Cardiac fibroblast (primary cell): ENCODE measurements around the gene RARA.

Source experiments
- DNase-seq, 2 donors: peaks; one replicate each; pipeline versions ENCODE4 v3.0.0 to v3.0.0-alpha.2; 2010; ENCODE audit warnings: low read depth in 2 of 2
- H3K4me3 ChIP-seq, 2 donors: replicated peaks in 1 of 2; 1 replicate in 1 of 2; 2 replicates in 1 of 2; pipeline ENCODE4 v1.5.1; 2011; ENCODE audit warnings: low read depth in 2 of 2, low read length in 2 of 2, mild to moderate bottlenecking in 2 of 2, moderate library complexity in 1 of 2
- TF ChIP-seq, protein P1 (sequence below): IDR thresholded peaks from one replicate; pipeline ENCODE4 v1.5.1; 2011; ENCODE audit warnings: low read depth, mild to moderate bottlenecking, low read length, inconsistent platforms

RARA gene

DNA sequence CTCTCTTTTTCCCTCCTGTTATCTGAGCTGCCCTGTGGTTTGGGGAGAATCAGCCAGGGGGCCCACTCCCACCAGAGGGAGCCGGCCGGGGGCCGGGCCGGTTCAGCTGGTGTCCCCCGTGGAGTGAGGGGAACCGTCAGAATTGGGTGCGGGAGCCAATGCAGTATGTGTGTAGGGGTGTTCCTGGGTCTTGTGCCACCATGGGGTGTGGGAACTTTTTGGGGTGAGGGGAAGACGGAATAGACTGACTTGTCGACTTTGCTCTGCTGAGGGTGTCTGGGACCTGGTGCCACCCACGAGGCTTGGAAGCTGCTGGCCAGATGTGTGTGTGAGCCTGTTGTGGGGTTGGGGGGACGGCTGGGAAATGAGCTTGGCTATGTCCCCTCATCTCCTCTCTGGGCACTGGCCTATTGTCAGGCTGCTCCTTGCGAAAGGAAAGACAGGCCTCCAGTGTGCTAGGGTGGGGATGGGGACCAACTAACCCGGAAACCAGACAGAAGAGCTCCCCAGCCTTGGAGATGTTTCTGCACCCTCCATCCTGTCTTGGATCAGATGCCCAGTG lies 9.9 kb downstream of the RARA start:
- TF ChIP-seq, protein P1, sequence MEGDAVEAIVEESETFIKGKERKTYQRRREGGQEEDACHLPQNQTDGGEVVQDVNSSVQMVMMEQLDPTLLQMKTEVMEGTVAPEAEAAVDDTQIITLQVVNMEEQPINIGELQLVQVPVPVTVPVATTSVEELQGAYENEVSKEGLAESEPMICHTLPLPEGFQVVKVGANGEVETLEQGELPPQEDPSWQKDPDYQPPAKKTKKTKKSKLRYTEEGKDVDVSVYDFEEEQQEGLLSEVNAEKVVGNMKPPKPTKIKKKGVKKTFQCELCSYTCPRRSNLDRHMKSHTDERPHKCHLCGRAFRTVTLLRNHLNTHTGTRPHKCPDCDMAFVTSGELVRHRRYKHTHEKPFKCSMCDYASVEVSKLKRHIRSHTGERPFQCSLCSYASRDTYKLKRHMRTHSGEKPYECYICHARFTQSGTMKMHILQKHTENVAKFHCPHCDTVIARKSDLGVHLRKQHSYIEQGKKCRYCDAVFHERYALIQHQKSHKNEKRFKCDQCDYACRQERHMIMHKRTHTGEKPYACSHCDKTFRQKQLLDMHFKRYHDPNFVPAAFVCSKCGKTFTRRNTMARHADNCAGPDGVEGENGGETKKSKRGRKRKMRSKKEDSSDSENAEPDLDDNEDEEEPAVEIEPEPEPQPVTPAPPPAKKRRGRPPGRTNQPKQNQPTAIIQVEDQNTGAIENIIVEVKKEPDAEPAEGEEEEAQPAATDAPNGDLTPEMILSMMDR = peak; percentile 16
- no peak for DNase-seq
- H3K4me3 ChIP-seq = peak overlapping the region; percentile 94 to 97

DNA sequence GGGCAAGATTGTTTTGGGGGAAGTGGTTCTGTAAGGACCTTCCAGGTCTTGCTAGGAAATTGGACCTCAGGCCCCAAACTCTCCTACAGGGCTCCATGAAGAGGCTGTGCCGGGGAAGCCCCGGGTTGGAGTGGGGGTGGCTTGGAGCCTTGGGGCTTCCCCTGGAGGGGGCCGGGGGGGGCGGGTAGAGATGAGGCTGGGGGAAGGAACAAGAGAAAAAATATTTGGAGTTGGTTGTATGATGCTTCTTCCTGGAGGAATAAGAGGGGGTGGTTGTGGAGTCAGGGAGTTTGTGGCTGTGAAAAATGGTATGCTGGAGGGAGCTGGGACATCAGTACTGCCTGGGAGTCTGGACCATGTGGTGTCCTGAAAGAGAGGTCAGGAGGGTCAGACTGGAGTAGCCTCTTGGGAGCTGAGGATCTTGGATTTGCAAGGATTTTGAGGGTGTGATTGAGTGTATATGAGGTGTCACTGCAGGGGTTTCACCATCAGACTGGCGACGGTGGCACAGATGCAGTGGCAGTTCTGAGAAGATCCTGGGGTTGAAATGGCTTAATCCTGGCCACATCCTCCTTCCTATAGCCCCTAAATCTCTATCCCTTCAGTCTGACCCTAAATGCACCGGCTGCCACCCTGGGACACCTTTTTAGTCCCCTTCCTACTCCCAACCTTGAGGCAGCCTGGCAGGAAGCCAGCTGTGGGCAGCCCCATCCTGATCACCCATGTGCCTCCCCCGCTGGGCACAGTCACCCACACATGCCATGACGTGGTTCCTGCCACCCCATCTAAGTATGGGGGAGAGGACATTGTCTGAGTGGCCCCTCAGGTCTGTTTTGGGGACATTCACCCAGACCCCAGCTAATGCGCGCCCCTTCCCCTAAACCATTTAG lies 10.9 kb downstream of the RARA start:
- TF ChIP-seq, protein P1 = no peak
- H3K4me3 ChIP-seq = peak overlapping the region; percentile 94 to 97
- DNase-seq = no peak

DNA sequence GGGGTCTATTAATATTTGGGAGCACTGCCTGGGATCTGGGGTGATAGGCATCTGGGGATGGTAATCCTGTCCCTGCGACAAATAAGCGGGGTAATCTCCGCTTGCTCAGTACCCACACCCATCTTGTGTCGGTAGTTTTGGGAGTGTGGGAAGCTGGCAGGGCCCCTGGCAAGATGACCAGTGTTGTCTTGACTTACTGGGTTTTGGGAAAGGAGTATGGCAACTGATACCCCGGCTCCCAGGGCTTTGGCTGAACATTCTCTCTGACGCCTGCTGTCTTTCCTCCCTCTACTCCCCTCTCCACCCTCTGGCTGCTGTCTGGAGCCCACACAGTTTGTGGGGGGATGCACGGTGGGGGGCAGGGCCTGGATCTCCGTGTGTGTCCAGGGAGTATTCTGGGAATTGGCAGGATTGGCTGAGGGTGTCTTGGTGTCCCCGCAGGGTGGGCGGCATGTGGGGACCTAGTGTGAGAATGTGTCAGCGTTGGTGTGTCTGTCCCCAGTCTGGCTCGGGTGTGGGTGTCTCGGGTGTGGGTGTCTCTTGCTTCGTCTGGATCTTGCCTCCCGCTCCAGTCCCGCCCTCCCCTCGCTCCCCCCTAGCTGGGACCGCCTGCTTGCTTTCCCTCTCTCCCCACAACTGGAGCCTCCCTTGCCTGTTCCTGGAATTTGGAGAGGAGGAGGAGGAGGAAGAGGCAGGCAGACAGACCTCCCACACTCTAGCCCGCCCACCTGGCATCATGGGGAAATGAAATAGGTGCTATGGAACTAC lies 12.0 kb downstream of the RARA start:
- TF ChIP-seq, protein P1 = no peak
- DNase-seq = peak in 1 of 2 donors; percentile 73
- peak overlapping the region; percentile 94 to 97 for H3K4me3 ChIP-seq

DNA sequence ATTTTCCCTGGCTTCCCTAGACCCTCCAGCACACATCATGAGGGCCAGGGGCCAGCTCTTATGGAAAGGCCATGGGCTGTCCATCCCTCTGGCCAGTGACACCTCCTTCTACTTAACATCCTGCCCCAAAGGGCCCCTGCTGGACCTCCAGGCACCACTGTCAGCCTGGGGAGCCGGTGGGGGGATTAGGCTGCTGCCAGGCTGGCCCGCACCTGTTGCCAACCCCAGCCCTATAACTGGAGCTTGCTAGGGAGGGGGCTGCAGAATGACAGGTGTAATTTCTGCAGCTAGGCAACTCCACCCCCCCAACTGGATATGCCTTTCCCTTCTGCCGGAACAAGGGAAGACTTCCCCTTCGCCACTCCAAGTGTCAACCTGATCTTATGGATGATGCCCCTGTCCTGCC lies 12.5 kb downstream of the RARA start:
- TF ChIP-seq, protein P1 = no peak
- peak overlapping the region; percentile 14 to 94 for H3K4me3 ChIP-seq
- no peak for DNase-seq

DNA sequence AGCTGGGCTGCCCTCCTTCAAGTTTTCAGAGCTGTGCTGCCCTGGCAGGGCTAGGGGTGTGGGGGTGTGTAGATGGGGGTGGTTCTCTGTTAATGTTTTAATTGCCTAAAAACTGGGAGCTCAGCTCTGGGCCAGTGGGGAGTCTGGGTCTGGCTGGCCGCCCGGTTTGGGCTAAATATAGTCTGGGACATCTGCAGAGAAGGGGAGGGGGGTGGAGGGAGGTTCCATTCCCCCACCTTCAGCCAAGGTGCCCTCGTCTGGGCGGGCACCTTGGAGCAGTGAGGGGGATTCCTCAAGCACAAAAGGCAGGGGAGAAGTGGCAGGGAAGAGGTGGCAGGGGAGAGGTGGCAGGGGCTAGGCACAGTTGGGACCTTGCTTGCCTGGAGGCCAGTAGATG lies 13.0 kb downstream of the RARA start:
- TF ChIP-seq, protein P1 = no peak
- peak overlapping the region; percentile 29 to 43 for H3K4me3 ChIP-seq
- no peak for DNase-seq

DNA sequence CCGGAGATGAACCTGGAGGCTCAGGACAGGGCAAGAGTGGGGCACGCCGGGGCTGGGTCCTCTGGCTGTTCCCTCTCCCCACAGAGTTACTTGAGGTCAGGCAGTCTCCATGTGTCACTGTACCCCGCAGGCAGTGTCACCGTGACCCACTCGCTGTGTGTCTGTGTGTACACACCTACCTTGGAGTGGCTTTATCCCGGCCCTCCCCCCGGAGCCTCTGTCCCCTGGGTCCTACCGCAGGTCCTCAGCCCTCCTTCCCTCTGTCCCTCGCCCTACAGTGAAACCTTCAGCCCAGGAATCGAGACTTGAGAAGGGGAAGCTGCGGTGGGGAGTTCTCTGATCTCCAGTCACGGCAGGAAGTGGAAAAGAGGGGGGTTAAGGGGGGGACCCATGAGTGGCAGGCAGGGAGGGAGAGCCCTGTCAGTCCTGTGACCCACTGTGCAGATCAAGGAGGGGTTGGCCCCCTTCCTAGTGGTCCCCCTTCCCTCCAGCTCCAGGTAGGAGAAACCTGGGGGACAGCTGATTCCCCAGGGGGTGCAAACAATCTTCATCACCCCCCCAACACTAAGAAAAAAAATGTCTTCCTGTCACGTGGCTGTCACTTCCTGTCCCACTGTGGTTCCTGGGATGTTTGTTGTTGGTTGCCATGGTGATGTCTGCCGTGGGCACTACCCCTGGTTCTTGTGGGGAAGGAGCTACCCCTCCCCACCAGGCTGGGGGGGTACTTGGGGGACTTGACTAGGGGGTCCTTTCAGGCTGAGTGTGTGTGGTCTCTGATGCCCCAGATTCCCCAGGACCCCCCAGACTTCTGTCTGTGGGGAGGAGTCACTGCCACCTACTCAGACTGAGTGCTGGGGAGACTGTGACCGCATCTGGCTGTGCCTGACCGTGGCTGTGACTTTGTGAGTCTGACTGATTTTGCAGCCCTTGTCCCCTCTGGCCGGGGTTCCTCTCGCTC lies 13.7 kb downstream of the RARA start:
- TF ChIP-seq, protein P1 = no peak
- DNase-seq = peak; percentile 92
- H3K4me3 ChIP-seq = peak overlapping the region; percentile 29 to 43
